ENCODE results near the gene ZSCAN12.
A peak's percentile ranks its signal among the peaks of the same experiment; 100 is the strongest.

The ZSCAN12 gene

DNA sequence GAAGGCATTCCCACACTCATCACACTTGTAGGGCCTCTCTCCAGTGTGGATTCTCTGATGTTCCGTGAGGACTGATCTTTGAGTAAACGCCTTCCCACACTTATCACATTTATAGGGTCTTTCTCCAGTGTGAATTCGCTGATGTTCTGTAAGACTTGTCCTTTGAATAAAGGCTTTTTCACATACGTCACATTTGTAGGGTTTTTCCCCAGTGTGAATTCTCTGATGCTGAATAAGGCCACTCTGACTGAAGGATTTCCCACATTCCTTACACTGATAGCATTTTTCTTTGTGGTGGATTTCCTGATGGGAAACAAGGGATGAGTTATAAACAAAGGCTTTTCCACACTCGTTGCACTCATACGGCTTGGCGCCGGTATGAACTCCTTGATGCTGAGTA, 8.9 kb downstream of the ZSCAN12 start:
- Histone ChIP-seq H3K9ac (ENCODE audit: low read length) (no peak overlapping the region), H3K36me3 (ENCODE audit: insufficient read depth, low read length) (peaks cover 56% of the 10 kb centered on the region), H3K4me1 (ENCODE audit: insufficient read depth, low read length) (no peaks in the 10 kb centered on the region), H3K4me3 (ENCODE audit: low read depth in 1 of 2, low read length in 2 of 2) (no peak overlapping the region), H3K27me3 (ENCODE audit: control insufficient read depth in 1 of 2, insufficient read depth in 2 of 2, low read length in 2 of 2) (no peaks in the 10 kb centered on the region), H3K27ac (ENCODE audit: low read depth, low read length) (no peak overlapping the region), H3K9me3 (ENCODE audit: low read length) (no peaks in the 10 kb centered on the region)

DNA sequence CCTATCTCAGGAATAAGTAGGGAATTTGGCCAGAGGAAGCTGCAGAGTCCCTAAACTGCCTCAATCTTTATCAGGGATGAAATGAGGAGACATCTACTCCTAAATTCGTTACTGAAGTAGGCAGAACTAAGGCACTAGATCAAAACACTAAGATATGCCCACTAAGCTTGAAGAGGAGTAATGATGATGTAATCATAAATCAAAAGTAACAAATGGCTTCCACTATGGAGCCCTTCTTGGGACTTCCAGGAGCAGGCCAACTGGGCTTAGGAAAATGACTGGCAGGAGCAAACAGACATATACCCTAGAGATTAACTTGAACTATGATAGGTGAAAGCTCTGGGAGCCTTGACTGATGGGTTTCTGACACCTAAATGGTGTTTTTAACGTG, 15.4 kb downstream of the ZSCAN12 start:
- no peak overlapping the region for H3K27ac ChIP-seq (ENCODE audit: low read depth, low read length)

DNA sequence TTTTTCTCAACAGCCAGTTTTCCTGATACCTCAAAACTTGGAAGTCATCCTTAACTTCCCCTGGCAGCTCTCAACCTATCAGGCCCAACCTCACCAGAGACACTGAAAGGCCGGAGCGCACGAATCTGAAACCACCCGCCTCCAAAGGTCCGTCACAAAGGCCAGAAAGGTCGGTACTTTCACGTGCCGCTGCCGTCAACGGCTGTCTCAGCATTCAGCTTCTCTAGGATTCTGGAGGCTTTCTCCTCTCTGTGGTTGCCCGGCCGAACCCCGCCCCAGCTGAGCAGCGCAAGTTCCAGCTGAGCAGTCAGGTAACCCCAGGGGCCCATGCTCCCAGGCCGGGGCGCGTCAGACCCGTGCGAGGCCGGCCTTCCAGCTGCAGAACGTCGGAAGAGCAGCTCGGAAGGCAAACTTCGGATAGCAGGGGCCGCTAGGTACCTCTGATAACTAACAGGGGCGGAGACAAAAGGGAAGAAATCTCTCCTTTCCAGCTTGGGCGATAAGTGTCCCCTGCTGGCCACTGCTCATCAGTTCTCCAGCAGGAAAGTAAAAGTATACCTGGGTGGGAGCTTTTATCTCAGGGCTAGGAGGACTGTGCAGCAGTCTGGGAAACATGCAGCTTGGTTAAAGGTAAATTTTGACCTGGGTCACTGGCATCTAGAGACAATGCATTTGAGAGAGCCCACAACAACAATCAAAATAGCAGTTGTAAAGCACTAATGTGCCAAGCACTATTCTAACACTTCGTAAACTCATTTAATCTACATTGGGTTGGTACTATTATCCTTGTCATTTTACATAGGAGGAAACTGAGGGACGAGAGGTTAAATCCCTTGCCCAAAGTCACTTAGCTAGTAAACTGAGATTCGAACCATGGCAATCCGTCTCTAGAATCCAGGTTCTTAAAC, 16.1 kb downstream of the ZSCAN12 start:
- Histone ChIP-seq H3K4me3 (ENCODE audit: low read depth in 1 of 2, low read length in 2 of 2) (peak overlapping the region; percentile 44 to 53), H3K27ac (ENCODE audit: low read depth, low read length) (peak overlapping the region; percentile 77), H3K9ac (ENCODE audit: low read length) (peak overlapping the region; percentile 42), H3K9me3 (ENCODE audit: low read length) (no peaks in the 10 kb centered on the region), H3K27me3 (ENCODE audit: control insufficient read depth in 1 of 2, insufficient read depth in 2 of 2, low read length in 2 of 2) (no peaks in the 10 kb centered on the region), H3K4me1 (ENCODE audit: insufficient read depth, low read length) (peaks cover 11% of the 10 kb centered on the region), H3K36me3 (ENCODE audit: insufficient read depth, low read length) (peaks cover 33% of the 10 kb centered on the region)

More for the DNA sequence above, 15.4 kb downstream of the ZSCAN12 start:
- Histone ChIP-seq H3K36me3 (ENCODE audit: insufficient read depth, low read length) (peaks cover 40% of the 10 kb centered on the region), H3K9me3 (ENCODE audit: low read length) (no peaks in the 10 kb centered on the region), H3K9ac (ENCODE audit: low read length) (peak overlapping the region; percentile 42), H3K4me1 (ENCODE audit: insufficient read depth, low read length) (peaks cover 11% of the 10 kb centered on the region), H3K4me3 (ENCODE audit: low read depth in 1 of 2, low read length in 2 of 2) (no peak overlapping the region), H3K27me3 (ENCODE audit: control insufficient read depth in 1 of 2, insufficient read depth in 2 of 2, low read length in 2 of 2) (no peaks in the 10 kb centered on the region)

DNA sequence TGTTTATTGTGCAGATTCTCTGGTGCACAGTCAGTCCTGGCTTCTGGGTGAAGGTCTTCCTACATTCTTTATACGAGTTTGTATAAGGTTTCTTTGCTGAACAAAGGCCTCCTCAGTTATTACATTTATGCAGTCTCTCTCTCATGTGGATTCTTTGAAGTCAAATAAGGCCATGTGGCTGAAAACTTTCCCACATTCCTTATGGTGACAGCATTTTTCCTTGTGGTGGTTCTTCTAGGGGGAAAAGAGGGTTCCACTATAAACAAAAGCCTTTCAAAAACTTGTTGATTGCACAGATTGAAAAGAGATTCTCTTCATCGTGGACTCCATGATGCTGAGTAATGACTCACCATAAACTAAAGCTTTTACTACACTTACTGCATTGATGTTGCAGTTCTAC, 19.2 kb downstream of the ZSCAN12 start:
- Histone ChIP-seq H3K27me3 (ENCODE audit: control insufficient read depth in 1 of 2, insufficient read depth in 2 of 2, low read length in 2 of 2) (no peaks in the 10 kb centered on the region), H3K27ac (ENCODE audit: low read depth, low read length) (no peak overlapping the region), H3K9me3 (ENCODE audit: low read length) (no peaks in the 10 kb centered on the region), H3K4me3 (ENCODE audit: low read depth in 1 of 2, low read length in 2 of 2) (no peak overlapping the region), H3K4me1 (ENCODE audit: insufficient read depth, low read length) (peaks cover 11% of the 10 kb centered on the region), H3K36me3 (ENCODE audit: insufficient read depth, low read length) (peaks cover 23% of the 10 kb centered on the region), H3K9ac (ENCODE audit: low read length) (no peak overlapping the region)

DNA sequence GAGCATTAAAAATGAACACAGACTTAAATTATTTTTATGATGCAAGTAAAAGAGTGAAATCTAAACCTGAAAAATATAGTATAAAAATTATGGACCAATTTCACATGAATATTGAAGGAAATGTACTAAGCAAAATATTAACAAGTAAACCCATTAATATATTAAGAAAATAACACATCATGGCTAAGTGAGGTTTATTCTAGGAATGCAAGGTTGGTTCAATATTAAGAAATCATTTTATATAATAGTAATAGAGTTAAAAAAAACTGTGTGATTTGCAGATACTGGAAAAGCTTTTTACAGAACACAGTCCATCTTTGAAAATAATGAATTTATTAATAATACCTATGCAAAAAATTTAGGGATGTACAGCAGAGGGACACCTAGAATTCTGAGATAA, 20.9 kb downstream of the ZSCAN12 start:
- H3K4me1 ChIP-seq (ENCODE audit: insufficient read depth, low read length): peaks cover 11% of the 10 kb centered on the region
- no peak overlapping the region for H3K9ac ChIP-seq (ENCODE audit: low read length)
- no peaks in the 10 kb centered on the region for H3K9me3 ChIP-seq (ENCODE audit: low read length)
- no peak overlapping the region for H3K4me3 ChIP-seq (ENCODE audit: low read depth in 1 of 2, low read length in 2 of 2)
- no peaks in the 10 kb centered on the region for H3K27me3 ChIP-seq (ENCODE audit: control insufficient read depth in 1 of 2, insufficient read depth in 2 of 2, low read length in 2 of 2)
- peaks cover 22% of the 10 kb centered on the region for H3K36me3 ChIP-seq (ENCODE audit: insufficient read depth, low read length)
- H3K27ac ChIP-seq (ENCODE audit: low read depth, low read length): no peak overlapping the region

DNA sequence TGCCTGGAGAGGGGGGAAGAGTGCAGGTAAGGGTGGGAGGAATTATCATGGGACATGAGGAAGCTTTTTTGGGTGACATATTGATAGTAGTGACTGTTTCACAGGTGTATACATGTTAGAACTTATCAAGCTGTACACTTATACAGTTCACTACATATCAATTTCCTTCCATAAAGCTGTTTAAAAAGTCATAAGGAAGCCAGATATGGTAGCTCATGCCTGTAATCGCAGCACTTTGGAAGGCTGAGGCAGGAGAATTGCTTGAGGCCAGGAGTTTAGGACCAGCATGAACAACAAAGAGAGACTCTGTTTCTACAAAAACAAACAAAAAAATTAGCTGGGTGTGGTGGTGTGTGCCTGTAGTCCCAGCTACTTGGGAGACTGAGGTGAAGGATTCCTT, 21.7 kb downstream of the ZSCAN12 start:
- H3K27me3 ChIP-seq (ENCODE audit: control insufficient read depth in 1 of 2, insufficient read depth in 2 of 2, low read length in 2 of 2): no peaks in the 10 kb centered on the region
- no peak overlapping the region for H3K9ac ChIP-seq (ENCODE audit: low read length)
- H3K36me3 ChIP-seq (ENCODE audit: insufficient read depth, low read length): peaks cover 22% of the 10 kb centered on the region
- peaks cover 10% of the 10 kb centered on the region for H3K4me1 ChIP-seq (ENCODE audit: insufficient read depth, low read length)
- no peak overlapping the region for H3K27ac ChIP-seq (ENCODE audit: low read depth, low read length)
- no peaks in the 10 kb centered on the region for H3K9me3 ChIP-seq (ENCODE audit: low read length)
- no peak overlapping the region for H3K4me3 ChIP-seq (ENCODE audit: low read depth in 1 of 2, low read length in 2 of 2)

DNA sequence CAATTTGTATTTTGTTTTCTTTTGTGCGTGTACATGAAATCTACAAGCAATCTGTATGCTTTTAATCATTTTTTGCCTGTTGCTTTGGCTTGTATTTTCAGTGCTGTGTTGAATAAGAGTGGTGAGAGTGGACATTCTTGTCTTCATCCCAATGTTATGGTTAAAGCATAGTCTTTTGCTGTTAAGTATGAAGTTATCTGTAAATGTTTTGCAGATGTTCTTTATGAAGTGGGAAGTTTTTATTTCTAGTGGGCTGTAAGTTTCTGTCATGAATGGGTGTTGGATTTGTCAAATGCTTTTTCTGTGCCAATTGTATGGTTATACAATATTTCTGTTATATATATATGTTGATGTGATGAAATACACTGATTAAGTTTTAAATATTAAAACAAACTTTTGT, 25.6 kb downstream of the ZSCAN12 start:
- H3K27ac ChIP-seq (ENCODE audit: low read depth, low read length): no peak overlapping the region
- H3K27me3 ChIP-seq (ENCODE audit: control insufficient read depth in 1 of 2, insufficient read depth in 2 of 2, low read length in 2 of 2): no peaks in the 10 kb centered on the region
- H3K4me1 ChIP-seq (ENCODE audit: insufficient read depth, low read length): no peaks in the 10 kb centered on the region
- no peak overlapping the region for H3K4me3 ChIP-seq (ENCODE audit: low read depth in 1 of 2, low read length in 2 of 2)
- no peak overlapping the region for H3K9ac ChIP-seq (ENCODE audit: low read length)
- peaks cover 6% of the 10 kb centered on the region for H3K36me3 ChIP-seq (ENCODE audit: insufficient read depth, low read length)
- no peaks in the 10 kb centered on the region for H3K9me3 ChIP-seq (ENCODE audit: low read length)

DNA sequence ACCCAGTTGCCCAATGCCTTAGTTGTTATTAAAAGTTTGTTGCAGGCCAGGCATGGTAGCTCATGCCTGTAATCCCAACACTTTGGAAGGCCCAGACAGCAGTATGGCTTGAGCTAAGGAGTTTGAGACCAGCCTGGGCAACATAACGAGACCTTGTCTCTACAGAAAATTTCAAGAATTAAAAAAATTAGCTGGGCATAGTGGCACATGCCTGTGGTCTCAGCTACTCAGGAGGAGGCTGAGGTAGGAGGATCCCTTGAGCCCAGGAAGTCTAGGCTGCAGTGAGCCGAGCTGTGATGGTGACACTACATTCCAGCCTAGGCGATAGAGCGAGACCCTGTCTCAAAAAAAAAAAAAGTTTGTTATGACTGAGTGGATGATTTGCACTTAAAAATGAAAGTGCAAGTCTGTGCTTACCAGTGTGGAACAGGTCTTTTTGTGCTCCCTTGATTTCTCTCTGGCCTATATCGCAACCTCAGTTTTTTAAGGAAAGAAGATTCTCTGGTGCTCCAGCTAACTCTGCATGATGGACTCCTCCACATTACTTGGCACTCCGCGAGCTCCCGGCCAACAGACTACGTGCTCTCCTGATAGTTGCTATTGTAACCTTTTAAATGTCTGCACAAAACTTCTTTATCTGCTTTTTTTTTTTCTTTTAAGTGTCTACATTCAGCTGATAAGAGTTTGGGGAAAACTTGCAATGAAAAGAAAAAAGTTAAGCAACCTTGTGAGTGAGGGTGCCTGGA, 27.7 kb downstream of the ZSCAN12 start:
- no peaks in the 10 kb centered on the region for H3K9me3 ChIP-seq (ENCODE audit: low read length)
- H3K27ac ChIP-seq (ENCODE audit: low read depth, low read length): no peak overlapping the region
- H3K4me3 ChIP-seq (ENCODE audit: low read depth in 1 of 2, low read length in 2 of 2): no peak overlapping the region
- H3K4me1 ChIP-seq (ENCODE audit: insufficient read depth, low read length): no peaks in the 10 kb centered on the region
- no peak overlapping the region for H3K9ac ChIP-seq (ENCODE audit: low read length)
- H3K36me3 ChIP-seq (ENCODE audit: insufficient read depth, low read length): peaks cover 6% of the 10 kb centered on the region
- no peaks in the 10 kb centered on the region for H3K27me3 ChIP-seq (ENCODE audit: control insufficient read depth in 1 of 2, insufficient read depth in 2 of 2, low read length in 2 of 2)

DNA sequence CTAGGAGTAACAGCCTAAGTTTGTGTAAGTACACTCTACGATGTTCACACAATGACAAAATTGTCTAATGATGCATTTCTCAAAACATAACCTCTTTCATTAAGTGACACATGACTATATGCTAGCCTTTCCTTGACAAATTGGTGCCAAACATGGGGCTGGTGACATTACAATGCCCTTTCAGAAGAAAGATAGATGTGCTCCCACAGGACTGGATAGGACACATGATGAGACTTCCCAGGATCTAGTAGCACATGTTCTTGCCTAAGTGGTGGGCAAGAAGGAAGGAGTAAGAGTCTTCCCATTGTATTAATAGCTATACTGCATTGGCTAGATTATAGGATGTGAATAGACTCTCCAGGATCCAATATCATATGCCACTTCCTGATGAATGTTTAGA, 28.3 kb downstream of the ZSCAN12 start:
- H3K36me3 ChIP-seq (ENCODE audit: insufficient read depth, low read length): peaks cover 10% of the 10 kb centered on the region
- H3K27ac ChIP-seq (ENCODE audit: low read depth, low read length): no peak overlapping the region
- H3K9ac ChIP-seq (ENCODE audit: low read length): no peak overlapping the region
- no peaks in the 10 kb centered on the region for H3K4me1 ChIP-seq (ENCODE audit: insufficient read depth, low read length)
- H3K4me3 ChIP-seq (ENCODE audit: low read depth in 1 of 2, low read length in 2 of 2): no peak overlapping the region
- H3K27me3 ChIP-seq (ENCODE audit: control insufficient read depth in 1 of 2, insufficient read depth in 2 of 2, low read length in 2 of 2): no peaks in the 10 kb centered on the region
- H3K9me3 ChIP-seq (ENCODE audit: low read length): no peaks in the 10 kb centered on the region

DNA sequence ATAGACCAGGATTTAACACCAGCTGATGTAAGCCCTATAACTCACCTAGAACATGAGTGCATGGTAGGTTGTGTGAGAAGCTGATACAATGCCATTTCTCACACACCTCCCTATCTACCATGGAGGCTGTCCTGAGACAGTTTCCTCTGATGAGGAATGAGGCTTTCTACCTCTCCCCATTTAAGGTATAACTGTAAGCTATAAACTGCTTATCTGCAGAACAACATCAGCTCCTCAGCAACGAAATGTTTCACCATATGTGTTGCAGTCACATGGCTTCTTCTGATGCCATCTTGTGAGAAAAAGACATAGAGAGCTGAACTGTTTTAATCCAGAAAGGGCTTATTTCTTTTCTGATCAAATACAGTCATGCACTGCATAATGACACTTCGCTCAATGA, 29.1 kb downstream of the ZSCAN12 start:
- Histone ChIP-seq H3K9me3 (ENCODE audit: low read length) (no peaks in the 10 kb centered on the region), H3K27ac (ENCODE audit: low read depth, low read length) (no peak overlapping the region), H3K27me3 (ENCODE audit: control insufficient read depth in 1 of 2, insufficient read depth in 2 of 2, low read length in 2 of 2) (no peaks in the 10 kb centered on the region), H3K36me3 (ENCODE audit: insufficient read depth, low read length) (peaks cover 19% of the 10 kb centered on the region), H3K9ac (ENCODE audit: low read length) (no peak overlapping the region), H3K4me1 (ENCODE audit: insufficient read depth, low read length) (no peaks in the 10 kb centered on the region), H3K4me3 (ENCODE audit: low read depth in 1 of 2, low read length in 2 of 2) (no peak overlapping the region)

DNA sequence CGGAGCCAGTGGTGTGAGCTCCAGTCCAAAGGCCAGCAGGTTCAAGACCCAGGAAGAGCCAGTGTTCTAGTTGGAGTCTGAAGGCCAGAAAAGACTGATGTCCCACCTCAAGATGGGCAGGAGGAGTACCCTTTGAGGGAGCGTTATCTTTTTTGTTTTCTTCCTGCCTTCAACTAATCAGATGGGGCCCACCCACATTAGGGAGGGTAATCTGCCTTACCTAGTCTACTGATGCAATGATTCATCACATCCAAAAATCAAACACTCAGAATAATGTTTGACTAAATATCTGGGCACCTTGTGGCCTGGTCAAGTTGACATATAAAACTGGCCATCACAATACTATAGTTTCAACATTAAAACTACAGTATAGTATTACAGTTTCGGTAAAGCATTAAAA, 30.1 kb downstream of the ZSCAN12 start:
- no peaks in the 10 kb centered on the region for H3K9me3 ChIP-seq (ENCODE audit: low read length)
- no peak overlapping the region for H3K9ac ChIP-seq (ENCODE audit: low read length)
- H3K27me3 ChIP-seq (ENCODE audit: control insufficient read depth in 1 of 2, insufficient read depth in 2 of 2, low read length in 2 of 2): no peaks in the 10 kb centered on the region
- H3K4me3 ChIP-seq (ENCODE audit: low read depth in 1 of 2, low read length in 2 of 2): no peak overlapping the region
- no peak overlapping the region for H3K27ac ChIP-seq (ENCODE audit: low read depth, low read length)
- peaks cover 19% of the 10 kb centered on the region for H3K36me3 ChIP-seq (ENCODE audit: insufficient read depth, low read length)
- H3K4me1 ChIP-seq (ENCODE audit: insufficient read depth, low read length): no peaks in the 10 kb centered on the region

All from muscle layer of colon (tissue), 2 donors.